ENCODE results near the gene ENOX1.

Gene ENOX1

DNA sequence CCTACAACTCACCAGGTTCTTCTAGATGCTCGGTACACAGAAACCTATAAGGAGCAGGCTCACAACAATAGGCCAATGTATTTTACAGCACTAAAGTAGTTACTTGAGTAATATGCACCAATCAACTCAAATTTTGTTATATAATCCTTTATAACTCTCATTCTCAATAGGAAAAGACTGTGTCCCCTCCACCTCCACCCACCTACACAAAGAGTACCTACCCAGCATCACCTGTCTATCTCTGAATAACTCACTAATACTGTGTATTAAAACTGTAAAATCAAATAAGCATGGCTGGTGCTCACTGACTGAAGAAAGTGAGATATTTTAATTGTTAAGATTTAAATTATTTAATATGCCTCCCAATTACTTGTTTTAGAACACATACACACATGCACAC lies 146.3 kb downstream of the ENOX1 start:
- no peak overlapping the region for H3K4me3 Mint-ChIP-seq
- no peak overlapping the region for H3K27ac Mint-ChIP-seq
- H3K27me3 Mint-ChIP-seq: peaks cover 3% of the 10 kb centered on the region
- no peaks in the 10 kb centered on the region for H3K4me1 Mint-ChIP-seq
- H3K36me3 Mint-ChIP-seq: no peaks in the 10 kb centered on the region
- no peaks in the 10 kb centered on the region for H3K9me3 Mint-ChIP-seq

DNA sequence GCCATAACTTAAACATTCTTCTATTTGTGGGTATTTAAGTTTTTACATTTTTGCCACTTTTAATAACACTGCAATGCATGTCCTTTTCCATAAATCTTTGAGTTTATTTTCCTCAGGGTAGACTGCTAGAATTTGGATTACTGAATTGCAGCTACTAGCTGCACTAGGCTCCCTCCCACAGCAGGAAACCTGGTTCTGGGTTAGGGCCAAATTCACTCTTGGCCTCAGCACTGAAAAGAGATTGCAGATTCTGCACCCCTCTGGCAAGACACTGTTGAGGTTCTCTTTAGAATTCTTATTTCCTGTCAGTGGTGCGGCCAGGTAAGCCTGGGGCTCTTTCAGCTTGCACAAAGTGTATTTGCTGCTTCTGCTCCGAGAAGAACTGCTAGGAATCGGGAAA lies 155.7 kb downstream of the ENOX1 start:
- H3K4me3 Mint-ChIP-seq: no peak overlapping the region
- no peaks in the 10 kb centered on the region for H3K4me1 Mint-ChIP-seq
- H3K9me3 Mint-ChIP-seq: no peaks in the 10 kb centered on the region

DNA sequence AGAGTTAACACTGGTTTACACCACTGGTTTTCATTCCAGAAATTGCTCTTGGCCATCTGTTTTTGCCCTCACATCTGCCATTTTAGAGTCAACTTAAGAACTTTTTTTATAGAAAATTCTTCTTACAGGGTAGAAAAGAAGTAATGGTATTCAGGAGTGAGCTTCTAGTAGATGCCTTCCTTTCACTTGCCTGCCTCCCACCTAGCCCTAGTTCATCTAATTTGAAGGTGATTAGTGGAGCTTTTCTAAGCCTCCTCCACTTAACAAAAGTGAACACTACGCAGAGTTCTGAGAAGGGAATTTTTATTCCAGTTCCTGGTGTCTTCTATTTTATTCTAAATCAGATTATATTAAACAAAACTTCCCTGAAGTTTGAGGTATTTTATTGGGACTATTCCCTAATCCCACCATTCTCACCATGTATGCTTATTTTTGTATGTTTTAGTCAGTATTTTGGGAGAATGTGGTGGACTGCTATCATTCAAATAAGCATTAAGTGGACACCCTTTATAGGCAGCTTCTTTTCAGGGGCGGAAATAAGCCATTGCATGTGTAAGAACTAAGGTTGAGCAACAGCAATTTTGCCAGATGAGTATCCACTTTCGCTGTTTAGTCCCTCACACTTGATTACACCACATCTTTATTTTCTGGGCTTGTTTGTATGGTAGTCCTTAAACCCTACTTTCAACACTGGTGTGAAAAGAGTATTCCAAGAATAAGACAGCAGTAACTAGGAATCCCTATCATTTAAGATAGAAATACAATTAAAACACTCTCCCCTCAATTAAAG lies 156.9 kb downstream of the ENOX1 start:
- H3K27ac Mint-ChIP-seq: no peak overlapping the region
- H3K9me3 Mint-ChIP-seq: no peaks in the 10 kb centered on the region
- peaks cover 8% of the 10 kb centered on the region for H3K27me3 Mint-ChIP-seq
- no peaks in the 10 kb centered on the region for H3K36me3 Mint-ChIP-seq
- no peak overlapping the region for H3K4me3 Mint-ChIP-seq
- no peaks in the 10 kb centered on the region for H3K4me1 Mint-ChIP-seq

More for the DNA sequence above, 155.7 kb downstream of the ENOX1 start:
- Mint-ChIP-seq H3K27ac (no peak overlapping the region), H3K27me3 (peaks cover 8% of the 10 kb centered on the region), H3K36me3 (no peaks in the 10 kb centered on the region)

GRCh38 chr13:43626994-43627393 lies 159.8 kb downstream of the ENOX1 start:
- Mint-ChIP-seq H3K4me3 (no peak overlapping the region), H3K36me3 (no peaks in the 10 kb centered on the region), H3K27me3 (peaks cover 8% of the 10 kb centered on the region), H3K27ac (no peak overlapping the region), H3K9me3 (no peaks in the 10 kb centered on the region), H3K4me1 (no peaks in the 10 kb centered on the region)

GRCh38 chr13:43614063-43614462 lies 172.7 kb downstream of the ENOX1 start:
- no peaks in the 10 kb centered on the region for H3K4me1 Mint-ChIP-seq
- H3K9me3 Mint-ChIP-seq: peaks cover 4% of the 10 kb centered on the region
- H3K36me3 Mint-ChIP-seq: no peaks in the 10 kb centered on the region
- H3K27me3 Mint-ChIP-seq: peaks cover 4% of the 10 kb centered on the region
- no peak overlapping the region for H3K27ac Mint-ChIP-seq
- no peak overlapping the region for H3K4me3 Mint-ChIP-seq

GRCh38 chr13:43611281-43612273 lies 175.2 kb downstream of the ENOX1 start:
- Mint-ChIP-seq H3K36me3 (no peaks in the 10 kb centered on the region), H3K9me3 (no peaks in the 10 kb centered on the region), H3K27me3 (peaks cover 1% of the 10 kb centered on the region), H3K27ac (no peak overlapping the region), H3K4me1 (no peaks in the 10 kb centered on the region), H3K4me3 (no peak overlapping the region)

GRCh38 chr13:43608400-43609137 lies 178.2 kb downstream of the ENOX1 start:
- Mint-ChIP-seq H3K4me3 (no peak overlapping the region), H3K27me3 (no peaks in the 10 kb centered on the region), H3K4me1 (no peaks in the 10 kb centered on the region), H3K27ac (no peak overlapping the region), H3K9me3 (peaks cover 5% of the 10 kb centered on the region), H3K36me3 (no peaks in the 10 kb centered on the region)

GRCh38 chr13:43597599-43597945 lies 189.2 kb downstream of the ENOX1 start:
- Mint-ChIP-seq H3K4me1 (no peaks in the 10 kb centered on the region), H3K4me3 (no peak overlapping the region), H3K36me3 (no peaks in the 10 kb centered on the region), H3K27me3 (peaks cover 2% of the 10 kb centered on the region), H3K9me3 (no peaks in the 10 kb centered on the region), H3K27ac (no peak overlapping the region)

GRCh38 chr13:43596924-43597598 lies 189.7 kb downstream of the ENOX1 start:
- Mint-ChIP-seq H3K36me3 (no peaks in the 10 kb centered on the region), H3K9me3 (no peaks in the 10 kb centered on the region), H3K4me3 (no peak overlapping the region), H3K4me1 (no peaks in the 10 kb centered on the region), H3K27me3 (peaks cover 2% of the 10 kb centered on the region), H3K27ac (no peak overlapping the region)

- Mint-ChIP-seq H3K4me3 (no peak overlapping the region), H3K4me1 (no peaks in the 10 kb centered on the region), H3K36me3 (no peaks in the 10 kb centered on the region), H3K27me3 (peaks cover 2% of the 10 kb centered on the region), H3K27ac (no peak overlapping the region), H3K9me3 (no peaks in the 10 kb centered on the region)
These were observed 190.8 kb downstream of the ENOX1 start for GRCh38 chr13:43596006-43596405.

DNA sequence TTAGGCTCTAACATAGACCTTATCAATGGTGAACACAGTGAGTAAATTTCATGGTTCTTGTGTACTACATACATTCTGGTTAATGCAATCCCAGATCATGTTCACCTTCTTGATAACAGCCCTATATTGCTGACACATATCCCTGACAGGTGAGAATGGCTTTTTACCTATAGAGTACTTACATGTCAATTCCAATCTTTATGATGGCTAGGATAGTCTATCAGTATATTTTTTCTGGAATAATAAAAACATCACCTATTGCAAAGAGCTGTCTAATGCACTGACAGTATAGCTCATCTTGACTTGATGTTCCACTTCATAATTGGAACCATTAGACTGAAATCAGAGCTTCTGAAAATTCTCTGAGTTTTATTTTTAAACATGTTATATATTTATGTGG lies 199.4 kb downstream of the ENOX1 start:
- peaks cover 6% of the 10 kb centered on the region for H3K27me3 Mint-ChIP-seq
- H3K4me1 Mint-ChIP-seq: no peaks in the 10 kb centered on the region
- no peaks in the 10 kb centered on the region for H3K9me3 Mint-ChIP-seq
- no peak overlapping the region for H3K27ac Mint-ChIP-seq
- H3K4me3 Mint-ChIP-seq: no peak overlapping the region
- H3K36me3 Mint-ChIP-seq: no peaks in the 10 kb centered on the region

DNA sequence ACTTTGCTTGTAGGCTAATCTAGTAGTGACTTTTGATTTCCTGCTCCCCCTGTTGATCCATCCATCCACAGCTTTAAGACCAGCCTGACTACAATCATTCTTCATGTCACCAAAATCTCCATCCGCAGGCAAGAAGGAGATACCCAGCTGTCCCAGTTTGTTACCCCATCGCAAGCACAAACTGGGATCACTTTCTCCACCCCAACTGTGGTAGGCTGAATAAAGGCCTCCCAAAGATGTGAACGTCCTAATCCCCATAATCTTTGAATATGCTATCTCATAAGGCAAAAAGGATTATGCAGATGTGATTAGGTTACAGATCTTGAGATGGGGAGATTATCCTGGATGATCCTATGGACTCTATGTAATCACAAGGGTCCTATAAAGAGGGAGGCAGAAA lies 202.0 kb downstream of the ENOX1 start:
- no peak overlapping the region for H3K4me3 Mint-ChIP-seq

DNA sequence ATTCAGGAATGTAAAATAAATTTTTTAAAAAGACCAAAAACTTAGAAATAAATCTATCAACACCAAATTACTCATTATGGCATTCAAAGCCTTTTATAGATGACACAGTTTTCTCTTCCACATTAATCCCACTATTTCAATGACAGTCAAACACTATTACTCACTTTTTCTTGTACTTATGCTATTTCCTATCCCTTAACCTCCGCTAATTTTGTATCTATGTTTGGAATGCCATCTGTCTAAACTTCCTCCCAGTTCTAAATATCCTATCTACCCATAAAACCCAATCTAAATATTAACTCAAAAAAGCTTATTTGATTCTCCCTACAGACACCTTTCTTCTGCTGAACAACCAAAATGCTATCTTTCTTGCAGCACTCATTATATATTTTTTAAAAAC lies 203.5 kb downstream of the ENOX1 start:
- peaks cover 3% of the 10 kb centered on the region for H3K27me3 Mint-ChIP-seq
- H3K36me3 Mint-ChIP-seq: no peaks in the 10 kb centered on the region
- no peaks in the 10 kb centered on the region for H3K9me3 Mint-ChIP-seq
- peak overlapping the region; percentile 27 for H3K27ac Mint-ChIP-seq
- no peak overlapping the region for H3K4me3 Mint-ChIP-seq
- H3K4me1 Mint-ChIP-seq: no peaks in the 10 kb centered on the region

More for the DNA sequence above, 202.0 kb downstream of the ENOX1 start:
- Mint-ChIP-seq H3K4me1 (no peaks in the 10 kb centered on the region), H3K36me3 (no peaks in the 10 kb centered on the region), H3K27ac (no peak overlapping the region), H3K9me3 (no peaks in the 10 kb centered on the region), H3K27me3 (peaks cover 5% of the 10 kb centered on the region)

DNA sequence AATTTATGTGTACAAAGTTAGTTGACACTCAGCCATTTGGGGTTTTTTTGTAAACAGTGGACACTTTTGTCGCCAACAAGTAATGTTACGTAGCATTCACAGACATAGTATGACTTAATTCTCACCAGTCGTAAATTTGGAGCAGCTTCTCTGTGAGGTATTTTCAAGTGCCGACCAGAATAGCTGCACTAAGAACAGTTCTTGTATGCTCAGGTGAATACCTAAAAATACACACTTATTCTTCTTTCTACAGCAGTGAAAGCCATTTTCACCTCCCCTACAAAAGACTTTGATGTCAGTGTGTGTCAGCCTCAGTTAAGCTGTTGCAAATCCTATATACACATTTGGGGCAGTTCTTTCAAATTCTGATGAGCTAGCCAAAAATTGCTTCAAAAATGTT lies 206.5 kb downstream of the ENOX1 start:
- Mint-ChIP-seq H3K27me3 (peaks cover 6% of the 10 kb centered on the region), H3K9me3 (no peaks in the 10 kb centered on the region), H3K36me3 (no peaks in the 10 kb centered on the region), H3K4me3 (no peak overlapping the region), H3K27ac (no peak overlapping the region), H3K4me1 (no peaks in the 10 kb centered on the region)

DNA sequence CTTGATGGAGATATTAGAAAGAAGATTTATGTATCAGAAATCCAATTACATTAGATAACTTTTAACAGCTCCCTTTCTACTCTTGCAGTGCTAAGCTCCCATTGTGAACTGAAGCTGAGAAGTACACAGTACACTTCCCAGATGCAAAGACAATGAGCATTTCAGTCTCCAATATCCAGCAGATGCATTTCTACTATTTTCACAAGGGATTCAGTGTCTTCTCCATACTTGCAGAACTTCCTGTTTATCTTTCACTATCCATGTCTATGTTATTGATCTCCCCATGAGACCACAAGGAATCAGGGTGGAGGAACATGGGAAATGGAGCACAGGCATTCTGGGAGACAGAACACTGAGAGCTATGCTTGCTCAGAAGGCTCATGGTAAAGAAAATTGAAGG lies 207.5 kb downstream of the ENOX1 start:
- Mint-ChIP-seq H3K9me3 (no peaks in the 10 kb centered on the region), H3K36me3 (no peaks in the 10 kb centered on the region), H3K27ac (no peak overlapping the region), H3K4me3 (no peak overlapping the region), H3K4me1 (no peaks in the 10 kb centered on the region), H3K27me3 (peaks cover 7% of the 10 kb centered on the region)

All from activated naive CD4-positive, alpha-beta T cell treated with anti-CD3 and anti-CD28 coated beads, Interleukin-2, amount 50 U/mL, for 24 hours (primary cell).